Measurements from ENCODE around the gene HPCAL1.

The HPCAL1 gene

DNA sequence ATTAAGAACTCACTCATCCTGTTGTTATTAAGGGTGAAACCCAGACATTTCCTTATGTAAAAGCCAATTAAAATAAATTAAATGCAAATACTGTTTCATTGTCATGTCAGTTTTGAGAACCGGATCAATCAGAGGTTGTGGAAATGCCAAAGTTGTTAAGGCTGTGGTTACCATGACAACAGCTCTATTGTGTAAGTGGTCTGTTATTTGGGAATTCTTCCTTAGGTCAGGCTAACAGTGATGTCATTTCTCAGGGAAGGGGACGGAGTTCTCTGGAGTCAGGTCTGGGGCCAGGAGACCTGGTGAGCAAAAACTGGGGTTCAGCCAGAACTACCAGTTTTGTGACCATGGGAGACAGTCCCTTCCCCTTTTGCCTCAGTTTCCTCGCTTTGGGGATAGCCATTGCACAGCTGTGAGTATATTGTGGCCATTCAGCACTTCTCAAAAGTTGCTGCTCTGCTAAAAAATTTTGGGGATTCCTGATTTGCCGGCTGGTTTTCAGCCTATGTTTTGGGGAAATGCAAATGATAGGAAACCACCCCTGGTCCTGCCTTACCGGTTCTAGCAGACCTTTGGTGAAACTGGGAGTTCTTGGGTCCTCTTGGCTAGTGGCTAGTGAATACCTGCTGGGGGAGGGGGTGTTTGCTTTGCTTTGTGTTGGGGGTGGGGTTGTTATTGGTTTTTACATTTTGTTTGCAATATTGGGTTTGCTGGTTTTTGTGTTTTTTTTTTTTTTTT is 21.6 kb downstream of the HPCAL1 start:
- DNase-seq (ENCODE audit: low spot score): no peak

DNA sequence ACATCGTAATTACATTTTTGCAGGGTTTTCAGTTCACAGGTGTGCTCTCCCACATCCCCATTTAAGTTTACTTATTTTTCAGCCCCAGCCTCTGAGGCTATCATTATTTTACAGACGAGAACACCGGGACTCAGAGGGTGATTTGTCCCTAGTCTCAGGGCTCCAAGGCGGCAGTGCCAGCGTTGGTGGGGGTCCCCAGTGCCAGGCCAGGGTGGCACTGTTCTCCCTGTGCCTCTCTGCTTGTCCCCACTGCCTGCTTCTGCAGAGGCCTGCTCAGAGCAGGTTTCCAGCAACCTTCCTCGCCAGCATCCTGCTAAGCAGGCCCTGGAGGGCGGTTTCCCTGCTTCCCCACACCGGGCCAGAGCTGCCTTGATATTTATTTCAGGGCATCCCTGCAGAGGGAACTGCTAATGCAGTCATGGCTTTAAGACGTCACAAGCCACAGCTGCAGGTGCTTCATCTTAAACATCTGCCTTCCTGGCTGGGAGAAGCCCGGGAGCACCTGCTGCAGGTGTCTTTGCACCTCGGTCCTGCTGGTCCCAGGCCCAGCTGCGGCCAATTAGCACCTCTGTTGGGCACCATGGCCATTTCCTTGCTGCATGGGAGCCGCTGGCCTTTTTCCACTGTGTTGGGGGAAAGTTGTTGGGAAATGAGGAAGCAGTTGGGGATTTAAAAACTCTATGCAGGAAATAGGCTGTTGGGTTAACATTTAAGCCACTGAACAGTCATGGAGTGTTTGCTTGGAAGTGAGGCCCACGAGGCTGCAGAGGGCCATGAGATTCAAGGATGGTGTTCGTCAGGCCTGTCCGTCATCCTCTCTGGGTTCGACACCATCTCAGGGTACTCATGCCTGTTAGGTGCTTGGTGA is 22.8 kb downstream of the HPCAL1 start:
- no peak for DNase-seq (ENCODE audit: low spot score)

DNA sequence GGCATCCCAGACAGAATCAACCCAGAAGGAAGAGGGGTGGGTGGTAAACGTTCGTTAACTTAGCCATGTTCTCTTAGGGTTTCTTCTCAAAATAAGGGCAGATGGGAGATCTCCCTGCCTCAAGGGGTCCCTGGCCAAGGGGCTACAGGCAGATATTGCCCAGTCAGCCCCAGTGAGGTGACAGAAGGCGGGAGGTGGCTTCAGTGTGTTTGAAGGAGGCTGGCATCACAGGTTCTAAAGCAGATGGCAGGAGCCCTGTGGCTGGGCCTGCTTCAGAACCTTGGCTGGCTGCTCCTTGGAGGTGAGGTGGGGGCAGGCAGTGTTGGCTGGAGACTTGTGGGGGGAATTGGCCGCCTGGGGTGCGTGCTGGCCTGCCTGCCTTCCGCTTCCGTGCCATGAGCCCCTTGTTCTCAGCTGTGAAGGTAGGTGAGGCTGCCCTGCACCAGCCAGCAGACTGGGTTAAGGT is 23.5 kb downstream of the HPCAL1 start:
- no peak for DNase-seq (ENCODE audit: low spot score)

DNA sequence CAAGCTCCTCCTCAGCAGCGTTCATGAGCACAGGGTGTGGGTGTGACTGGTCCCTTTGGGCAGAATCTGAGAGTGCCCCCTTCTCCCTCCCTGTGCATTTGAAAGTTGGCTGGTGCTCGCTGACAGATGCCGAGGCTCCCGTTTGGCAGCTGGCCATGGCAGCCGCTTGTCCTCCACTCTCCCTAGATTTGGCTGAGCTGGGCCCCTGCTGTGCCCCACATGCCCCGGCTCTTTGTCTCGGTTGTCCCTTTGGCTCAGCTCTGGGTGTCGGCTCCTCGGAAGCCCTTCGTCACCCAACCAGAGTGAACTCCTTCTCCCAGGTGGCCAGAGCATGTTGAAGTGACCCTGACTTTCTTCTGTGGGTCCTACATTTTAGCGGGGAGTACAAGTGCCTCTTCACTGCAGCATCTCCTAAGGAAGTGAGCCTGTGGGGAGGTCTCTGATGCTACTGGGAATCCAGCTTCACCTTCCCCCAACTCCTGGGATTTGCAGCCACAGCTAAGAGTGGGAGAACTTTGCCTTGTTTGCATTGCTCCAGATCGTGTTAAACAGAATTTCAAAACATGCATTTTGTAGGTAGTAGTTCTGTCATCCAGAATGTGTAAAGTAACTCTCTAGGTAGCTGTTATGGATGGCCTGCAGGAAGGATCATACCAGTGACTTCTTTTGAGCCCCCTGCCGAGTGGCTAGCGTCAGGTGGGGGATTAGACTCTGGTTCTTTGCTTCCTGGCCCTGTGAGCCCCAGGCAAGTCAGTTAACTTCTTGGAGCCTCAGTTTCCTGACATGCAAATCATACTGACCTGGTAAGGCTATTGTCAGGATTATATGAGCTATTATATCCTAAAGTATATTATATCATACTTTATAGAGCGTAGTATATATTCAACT is 24.2 kb downstream of the HPCAL1 start:
- no peak for DNase-seq (ENCODE audit: low spot score)

GRCh38 chr2:10327896-10328669 is 25.4 kb downstream of the HPCAL1 start:
- no peak for DNase-seq (ENCODE audit: low spot score)

- DNase-seq (ENCODE audit: low spot score): no peak
Observed at GRCh38 chr2:10328670-10329579, 26.2 kb downstream of the HPCAL1 start.

- no peak for DNase-seq (ENCODE audit: low spot score)
Observed at GRCh38 chr2:10329580-10329879, 26.8 kb downstream of the HPCAL1 start.

DNA sequence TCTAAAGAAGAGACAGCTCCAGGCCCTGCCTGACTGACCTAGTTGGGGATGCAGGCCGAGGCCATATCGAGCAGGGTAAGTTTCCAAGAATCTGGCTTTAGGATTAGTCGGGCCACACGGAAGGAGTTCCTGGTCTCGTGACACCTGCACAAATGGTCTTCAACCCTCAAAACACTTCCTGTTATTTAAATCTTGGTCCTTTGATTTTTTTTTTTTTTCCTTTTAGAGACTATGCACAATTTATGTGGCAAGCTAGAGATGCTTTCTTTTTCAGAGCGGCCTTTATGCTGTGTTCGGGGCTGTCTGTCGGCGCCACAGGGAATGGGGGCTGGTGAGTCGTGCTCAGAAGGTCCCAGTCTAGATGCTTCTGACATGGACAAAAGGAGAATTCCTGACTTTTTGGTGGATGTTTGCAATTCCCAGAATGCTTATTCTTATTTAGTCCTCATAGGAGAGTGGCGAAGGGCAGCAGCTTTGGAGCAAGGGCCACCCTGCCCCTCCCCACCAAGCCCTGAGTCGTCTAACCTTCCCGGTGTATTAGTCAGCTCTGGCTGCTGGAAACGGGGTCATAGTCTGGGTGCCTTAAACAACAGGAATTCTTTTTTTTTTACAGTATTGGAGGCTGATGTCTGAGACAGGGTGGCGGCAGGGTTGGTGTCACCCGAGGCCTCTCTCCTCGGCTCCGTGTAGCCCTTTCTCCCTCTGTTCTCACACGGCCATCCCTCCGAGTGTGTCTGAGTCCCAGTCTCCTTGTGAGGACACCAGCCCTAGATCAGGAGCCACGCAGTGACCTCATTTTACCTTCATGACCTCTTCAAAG is 27.4 kb downstream of the HPCAL1 start:
- peak; percentile 45 for DNase-seq (ENCODE audit: low spot score)

DNA sequence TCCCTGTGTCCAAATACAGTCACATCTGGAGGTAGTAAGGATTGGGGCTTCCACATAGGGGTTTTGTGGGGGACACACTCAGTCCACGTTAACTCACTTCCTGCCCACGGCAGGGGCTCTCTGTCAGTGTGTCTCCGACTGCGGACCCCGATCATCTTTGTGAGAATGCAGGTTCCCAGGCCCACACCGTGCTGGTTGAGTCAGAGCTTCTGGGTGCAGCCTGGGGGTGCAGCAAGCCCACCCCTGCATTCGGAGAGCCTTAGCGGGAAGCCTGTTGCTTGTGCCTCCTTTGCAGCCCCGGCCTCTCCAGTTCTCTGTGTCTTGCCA is 28.0 kb downstream of the HPCAL1 start:
- DNase-seq (ENCODE audit: low spot score): no peak

DNA sequence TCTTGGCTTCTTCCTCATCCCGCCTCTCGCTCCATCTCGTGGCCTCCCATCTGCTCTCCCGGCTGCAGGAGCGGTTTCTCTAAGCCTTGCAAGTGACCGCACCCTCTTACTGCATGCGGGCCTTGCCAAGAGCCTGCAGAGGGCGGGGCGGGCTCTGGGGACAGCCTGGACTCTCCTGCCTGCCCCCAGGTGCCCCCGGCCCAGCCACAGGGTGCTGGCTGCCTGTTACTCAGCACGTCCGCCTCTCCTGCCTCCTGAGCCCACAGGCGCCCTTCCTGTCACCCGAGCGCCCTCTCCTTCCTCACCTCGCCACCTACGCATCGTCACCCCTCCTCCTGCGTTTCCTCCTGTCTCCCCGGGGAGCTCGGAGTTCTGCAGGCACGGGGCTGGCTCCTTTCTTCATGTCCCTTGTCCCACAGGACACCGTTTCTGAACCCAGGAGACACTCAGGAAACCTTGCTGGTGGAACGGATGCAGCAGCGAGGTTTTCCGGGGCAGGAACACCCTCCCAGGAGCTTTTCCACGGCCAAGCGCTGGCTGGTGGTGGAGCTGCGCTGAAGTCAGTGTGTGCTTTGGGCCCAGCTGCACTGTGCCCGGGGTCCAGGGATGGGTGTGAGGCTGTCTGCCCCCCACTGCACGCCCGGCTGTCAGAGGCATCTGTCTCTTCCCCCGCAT is 28.5 kb downstream of the HPCAL1 start:
- DNase-seq (ENCODE audit: low spot score): no peak

GRCh38 chr2:10331702-10332401 is 29.1 kb downstream of the HPCAL1 start:
- no peak for DNase-seq (ENCODE audit: low spot score)

GRCh38 chr2:10332402-10333246 is 29.9 kb downstream of the HPCAL1 start:
- no peak for DNase-seq (ENCODE audit: low spot score)

DNA sequence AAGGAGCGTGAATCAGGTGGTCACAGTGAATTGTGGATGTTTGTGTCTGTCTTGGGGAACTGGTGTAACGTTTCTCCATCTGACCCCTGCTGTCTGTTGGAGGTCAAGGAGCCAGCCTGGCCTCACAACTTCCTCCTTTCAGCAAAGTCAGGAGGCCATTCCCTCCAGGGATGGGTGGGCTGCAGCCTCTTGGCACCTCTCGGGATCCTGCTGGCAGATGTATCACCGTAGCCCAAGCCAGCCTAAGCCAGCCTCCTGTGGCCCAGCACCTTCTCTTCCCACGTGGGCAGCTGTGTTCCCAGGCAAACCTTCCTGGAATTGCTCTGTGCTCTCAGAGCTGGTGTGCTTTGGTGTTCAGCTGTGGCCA is 30.5 kb downstream of the HPCAL1 start:
- no peak for DNase-seq (ENCODE audit: low spot score)

DNA sequence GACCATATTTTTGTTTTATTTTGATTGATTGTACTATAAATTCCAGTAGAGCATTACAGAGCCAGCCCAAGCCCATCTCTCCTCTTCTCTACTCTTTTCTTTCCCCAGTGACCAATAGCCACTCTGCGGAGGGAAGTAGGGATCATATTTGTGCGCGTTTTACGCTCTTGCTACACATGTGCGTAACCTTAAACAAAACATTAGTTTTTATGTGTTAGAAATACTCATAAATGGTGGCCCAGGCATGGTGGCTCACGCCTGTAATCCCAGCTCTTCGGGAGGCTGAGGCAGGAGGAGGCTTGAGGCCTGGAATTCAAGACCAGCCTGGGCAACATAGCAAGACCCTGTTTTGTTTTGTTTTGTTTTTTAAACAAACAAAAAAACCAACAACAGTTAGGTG is 31.3 kb downstream of the HPCAL1 start:
- DNase-seq (ENCODE audit: low spot score): no peak

DNA sequence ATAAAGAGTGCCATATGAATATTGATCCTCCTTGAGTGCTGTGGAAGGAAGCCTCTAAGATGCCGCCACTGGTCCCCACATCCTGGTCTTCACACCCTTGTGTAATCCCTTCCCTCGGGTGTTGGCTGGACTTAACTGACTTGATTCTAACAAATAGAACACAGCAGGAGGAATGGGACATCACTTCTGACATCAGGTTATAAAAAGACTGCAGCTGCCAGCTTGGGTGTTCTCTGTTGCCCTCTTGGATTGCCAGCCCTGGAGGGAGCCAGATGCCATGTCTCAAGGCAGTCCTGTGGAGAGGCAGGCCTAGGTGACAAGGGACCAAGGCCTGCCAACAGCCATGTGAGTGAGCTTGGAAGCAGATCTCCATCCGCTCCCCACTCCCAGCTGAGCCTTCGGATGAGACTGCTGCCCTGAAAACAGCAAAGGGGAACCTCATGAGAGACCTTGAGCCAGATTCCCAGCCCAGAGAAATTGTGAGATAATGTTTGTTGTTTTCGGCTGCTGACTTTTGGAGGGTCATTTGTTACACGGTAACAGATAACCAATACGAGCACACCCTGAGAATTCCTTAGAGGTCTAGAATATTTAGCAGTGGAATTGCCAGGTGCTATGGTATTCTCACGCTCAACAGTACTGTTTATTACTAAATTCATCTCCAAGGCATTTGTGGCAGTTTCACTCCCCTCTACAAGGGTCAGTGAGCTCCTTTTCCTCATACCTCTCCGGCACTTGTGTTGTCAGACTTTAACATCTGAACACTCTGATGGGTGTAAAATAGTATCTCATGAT is 32.5 kb downstream of the HPCAL1 start:
- DNase-seq (ENCODE audit: low spot score): no peak

DNA sequence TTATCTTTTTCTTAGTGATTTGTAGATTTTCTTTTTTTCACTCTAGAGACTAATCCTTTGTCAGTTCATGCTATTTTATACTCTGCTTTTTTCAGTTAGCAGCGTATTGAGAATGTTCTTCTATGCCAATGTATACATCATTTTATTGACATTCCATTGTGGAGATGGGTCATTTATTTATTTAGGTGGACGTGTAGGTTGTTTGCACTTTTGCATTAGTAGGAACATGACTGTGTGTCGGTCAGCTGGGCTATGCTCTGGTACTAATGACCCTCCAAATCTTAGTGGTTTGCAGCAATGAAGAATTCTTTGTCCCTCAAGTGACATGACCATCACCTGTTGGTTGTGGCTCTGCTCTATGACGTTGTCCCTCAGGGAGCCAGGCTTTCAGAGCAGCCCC is 33.6 kb downstream of the HPCAL1 start:
- DNase-seq (ENCODE audit: low spot score): no peak
